CD14-positive monocyte (primary cell): Measurements from ENCODE around the gene FAM168A. TPM values are rescaled to one million over a fixed set of nuclear protein-coding genes. Genes with fewer than 3 reads are reported as not detected.

Experiments
- DNase-seq, 3 donors: peaks; one replicate each; pipeline ENCODE4 v3.0.0-alpha.2; 2011 to 2022
- H2AFZ ChIP-seq: 2 replicates; pipeline ENCODE4 v1.6.0; 2012; ENCODE audit warnings: mild to moderate bottlenecking, low read depth, low read length, inconsistent platforms; ENCODE audit not compliant: insufficient read depth, poor library complexity, severe bottlenecking
- H3K27ac ChIP-seq, 2 donors: 1 replicate in 1 of 2; 2 replicates in 1 of 2; pipeline ENCODE4 v1.5.1; 2012 to 2013; ENCODE audit warnings: low read length in 2 of 2, control low read depth in 1 of 2, inconsistent platforms in 1 of 2, low read depth in 1 of 2, mild to moderate bottlenecking in 1 of 2
- H3K27me3 ChIP-seq, 2 donors: one replicate each; pipeline versions ENCODE4 v1.6.0 to v1.6.1; 2011 to 2013; ENCODE audit warnings: low read length in 2 of 2; ENCODE audit not compliant: control insufficient read depth in 2 of 2, insufficient read depth in 2 of 2
- H3K36me3 ChIP-seq, 2 donors: replicated peaks in 1 of 2; 1 replicate in 1 of 2; 2 replicates in 1 of 2; pipeline versions ENCODE4 v1.5.1 to v1.6.1; 2012 to 2013; ENCODE audit warnings: low read length in 2 of 2, control low read depth in 1 of 2, inconsistent platforms in 1 of 2, mild to moderate bottlenecking in 1 of 2; ENCODE audit not compliant: insufficient read depth in 2 of 2, control insufficient read depth in 1 of 2
- H3K4me1 ChIP-seq, 2 donors: 1 replicate in 1 of 2; 2 replicates in 1 of 2; pipeline versions ENCODE4 v1.5.1 to v1.6.1; 2012 to 2013; ENCODE audit warnings: low read length in 2 of 2, control low read depth in 1 of 2, inconsistent platforms in 1 of 2, mild to moderate bottlenecking in 1 of 2, moderate library complexity in 1 of 2; ENCODE audit not compliant: insufficient read depth in 2 of 2, control insufficient read depth in 1 of 2
- H3K4me2 ChIP-seq: replicated peaks from 2 replicates; pipeline ENCODE3; 2012; ENCODE audit warnings: low read length, moderate library complexity, mild to moderate bottlenecking; ENCODE audit not compliant: poor library complexity, severe bottlenecking; ENCODE audit errors: extremely low read depth
- H3K4me3 ChIP-seq, 3 experiments: fragments of 200-600 bp in 1 of 3; sonication (generic) in 1 of 3; replicated peaks in 1 of 3; 1 replicate in 2 of 3; 2 replicates in 1 of 3; pipeline ENCODE4 v1.5.1; 2011 to 2013; ENCODE audit warnings: low read length in 3 of 3, mild to moderate bottlenecking in 3 of 3, control low read depth in 2 of 3, low read depth in 2 of 3, inconsistent platforms in 1 of 3, moderate library complexity in 1 of 3
- H3K79me2 ChIP-seq: 2 replicates; pipeline ENCODE4 v1.6.0; 2012; ENCODE audit warnings: mild to moderate bottlenecking, control low read depth, inconsistent platforms, low read length, moderate library complexity; ENCODE audit not compliant: insufficient read depth
- H3K9ac ChIP-seq: 2 replicates; pipeline ENCODE4 v1.6.0; 2017; ENCODE audit warnings: low read length, mild to moderate bottlenecking; ENCODE audit not compliant: insufficient read depth, poor library complexity, severe bottlenecking
- H3K9me3 ChIP-seq, 2 donors: replicated peaks in 1 of 2; 1 replicate in 1 of 2; 2 replicates in 1 of 2; pipeline versions ENCODE4 v1.5.1 to v1.6.1; 2012 to 2013; ENCODE audit warnings: low read length in 2 of 2, control low read depth in 1 of 2; ENCODE audit not compliant: control insufficient read depth in 1 of 2, insufficient read depth in 1 of 2
- H4K20me1 ChIP-seq: 2 replicates; pipeline ENCODE4 v1.6.0; 2012; ENCODE audit warnings: mild to moderate bottlenecking, low read length, control low read depth, moderate library complexity; ENCODE audit not compliant: insufficient read depth
- H3K27ac Mint-ChIP-seq, 7 donors: one replicate each; pipeline ENCODE4 v1.8.0; 2020; ENCODE audit warnings: mild to moderate bottlenecking in 7 of 7, mixed read lengths in 7 of 7, moderate library complexity in 6 of 7, inconsistent platforms in 2 of 7
- H3K27me3 Mint-ChIP-seq, 3 donors: one replicate each; pipeline ENCODE4 v1.8.0; 2021 to 2022; ENCODE audit warnings: low read depth in 3 of 3, mild to moderate bottlenecking in 3 of 3, mixed read lengths in 3 of 3, moderate library complexity in 3 of 3, inconsistent platforms in 1 of 3
- H3K36me3 Mint-ChIP-seq, 2 donors: one replicate each; pipeline ENCODE4 v1.8.0; 2020; ENCODE audit warnings: mixed read lengths in 2 of 2, inconsistent platforms in 1 of 2, mild to moderate bottlenecking in 1 of 2
- H3K4me1 Mint-ChIP-seq: one replicate; pipeline ENCODE4 v1.8.0; 2020; ENCODE audit warnings: mild to moderate bottlenecking, mixed read lengths
- H3K4me3 Mint-ChIP-seq, 2 donors: one replicate each; pipeline ENCODE4 v1.8.0; 2020; ENCODE audit warnings: mild to moderate bottlenecking in 2 of 2, mixed read lengths in 2 of 2, moderate library complexity in 1 of 2
- H3K9me3 Mint-ChIP-seq, 7 donors: one replicate each; pipeline ENCODE4 v1.8.0; 2020 to 2022; ENCODE audit warnings: mixed read lengths in 7 of 7, mild to moderate bottlenecking in 6 of 7, moderate library complexity in 6 of 7, inconsistent platforms in 2 of 7
- WGBS: methylation state at CpG from one replicate; pipeline ENCODE4 v1.1.5; 2013; ENCODE audit warnings: missing lambda C conversion rate; ENCODE audit not compliant: insufficient coverage; 5-methylcytosine and 5-hydroxymethylcytosine counted together
- intact Hi-C, 2 donors: fragments of 100-400 bp; cut with micrococcal nuclease; formaldehyde crosslinking; loops; one replicate each; pipeline versions ENCODE4 v1.15.0 to v1.15.1; 2023
- polyA plus RNA-seq, 3 donors: library from polyadenylated mRNA; depleted of rRNA in 1 of 3; unstranded in 2 of 3; stranded (reverse) in 1 of 3; fragments of 300-500 nt in 2 of 3; fragments of >200 nt in 1 of 3; fragmentation: Illumina TruSeq in 2 of 3; gene quantifications; 1 replicate in 2 of 3; 2 replicates in 1 of 3; pipeline ENCODE4 v1.2.3, GENCODE V29; 2012 to 2021
- TF ChIP-seq, protein P1 (sequence below): fragments of 200-600 bp; IDR thresholded peaks from one replicate; pipeline ENCODE4 v1.8.0; 2022; ENCODE audit warnings: antibody characterized with exemption, mild to moderate bottlenecking

Gene FAM168A
- polyA plus RNA-seq, 3 donors, result 1.4 to 13.3 (median 2.1) TPM

GRCh38 chr11:73513707-73514106 is 84.2 kb downstream of the FAM168A start:
- no peaks in the 10 kb centered on the region for H3K27me3 Mint-ChIP-seq
- WGBS, result 100% methylated on average over 2 of the region's 2 CpGs
- DNase-seq, result no peak
- H3K4me1 Mint-ChIP-seq, result peaks cover 11% of the 10 kb centered on the region
- H3K27me3 ChIP-seq, result no peaks in the 10 kb centered on the region
- peaks cover 0 to 10% (median 3%) of the 10 kb centered on the region in 7 donors for H3K9me3 Mint-ChIP-seq
- no peaks in the 10 kb centered on the region for H3K79me2 ChIP-seq
- TF ChIP-seq, protein P1, sequence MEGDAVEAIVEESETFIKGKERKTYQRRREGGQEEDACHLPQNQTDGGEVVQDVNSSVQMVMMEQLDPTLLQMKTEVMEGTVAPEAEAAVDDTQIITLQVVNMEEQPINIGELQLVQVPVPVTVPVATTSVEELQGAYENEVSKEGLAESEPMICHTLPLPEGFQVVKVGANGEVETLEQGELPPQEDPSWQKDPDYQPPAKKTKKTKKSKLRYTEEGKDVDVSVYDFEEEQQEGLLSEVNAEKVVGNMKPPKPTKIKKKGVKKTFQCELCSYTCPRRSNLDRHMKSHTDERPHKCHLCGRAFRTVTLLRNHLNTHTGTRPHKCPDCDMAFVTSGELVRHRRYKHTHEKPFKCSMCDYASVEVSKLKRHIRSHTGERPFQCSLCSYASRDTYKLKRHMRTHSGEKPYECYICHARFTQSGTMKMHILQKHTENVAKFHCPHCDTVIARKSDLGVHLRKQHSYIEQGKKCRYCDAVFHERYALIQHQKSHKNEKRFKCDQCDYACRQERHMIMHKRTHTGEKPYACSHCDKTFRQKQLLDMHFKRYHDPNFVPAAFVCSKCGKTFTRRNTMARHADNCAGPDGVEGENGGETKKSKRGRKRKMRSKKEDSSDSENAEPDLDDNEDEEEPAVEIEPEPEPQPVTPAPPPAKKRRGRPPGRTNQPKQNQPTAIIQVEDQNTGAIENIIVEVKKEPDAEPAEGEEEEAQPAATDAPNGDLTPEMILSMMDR, result no peak
- no peak overlapping the region for H2AFZ ChIP-seq
- intact Hi-C loops, result no loop called here
- H3K4me3 ChIP-seq, result no peak overlapping the region
- H4K20me1 ChIP-seq, result peaks cover 7% of the 10 kb centered on the region
- H3K4me3 Mint-ChIP-seq, result no peak overlapping the region
- no peak overlapping the region for H3K9ac ChIP-seq
- H3K27ac Mint-ChIP-seq, result no peak overlapping the region
- H3K4me1 ChIP-seq, result no peaks in the 10 kb centered on the region
- no peak overlapping the region for H3K4me2 ChIP-seq
- H3K36me3 ChIP-seq, result peaks cover 0 to 10% of the 10 kb centered on the region in 2 donors
- H3K9me3 ChIP-seq, result peaks cover 0 to under 1% of the 10 kb centered on the region in 2 donors
- no peak overlapping the region for H3K27ac ChIP-seq
- peaks cover 3 to 9% of the 10 kb centered on the region in 2 donors for H3K36me3 Mint-ChIP-seq

DNA sequence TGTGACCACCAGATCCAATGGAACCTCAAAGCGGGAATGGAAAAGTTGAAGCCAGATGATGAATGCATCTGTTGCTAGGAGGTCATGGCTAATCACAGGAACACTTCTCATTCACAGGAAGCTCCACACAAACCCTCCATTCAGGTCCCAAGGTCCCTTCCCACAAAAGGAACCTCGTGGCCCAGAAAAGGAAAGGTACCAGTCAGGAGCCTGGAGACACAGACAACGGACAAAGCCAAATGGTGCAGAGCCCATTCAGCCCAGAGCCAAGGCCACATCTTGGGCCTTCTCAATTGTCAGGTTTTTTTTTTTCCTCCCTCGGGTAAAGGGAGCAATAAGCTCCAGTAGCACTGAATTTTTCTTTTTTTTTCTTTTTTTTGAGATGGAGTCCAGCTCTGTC is 87.0 kb downstream of the FAM168A start:
- H3K4me3 ChIP-seq, result no peak overlapping the region
- peaks cover 8 to 9% of the 10 kb centered on the region in 2 donors for H3K36me3 Mint-ChIP-seq
- H3K79me2 ChIP-seq, result no peaks in the 10 kb centered on the region
- H3K9me3 ChIP-seq, result no peaks in the 10 kb centered on the region
- H3K27me3 ChIP-seq, result no peaks in the 10 kb centered on the region
- no peak overlapping the region for H3K9ac ChIP-seq
- H3K27ac ChIP-seq, result no peak overlapping the region
- peaks cover 12% of the 10 kb centered on the region for H4K20me1 ChIP-seq
- no peak overlapping the region for H3K27ac Mint-ChIP-seq
- H3K4me1 ChIP-seq, result no peaks in the 10 kb centered on the region
- intact Hi-C loops, result no loop called here
- peaks cover 0 to 10% of the 10 kb centered on the region in 2 donors for H3K36me3 ChIP-seq
- no peak overlapping the region for H3K4me2 ChIP-seq
- DNase-seq, result no peak
- peaks cover 10% of the 10 kb centered on the region for H3K4me1 Mint-ChIP-seq
- H3K9me3 Mint-ChIP-seq, result peaks cover 0 to 4% (median 0%) of the 10 kb centered on the region in 7 donors
- H3K27me3 Mint-ChIP-seq, result peaks cover 0 to under 1% (median 0%) of the 10 kb centered on the region in 3 donors
- no peak overlapping the region for H2AFZ ChIP-seq
- no peak overlapping the region for H3K4me3 Mint-ChIP-seq
- WGBS, result 98% methylated on average over 3 of the region's 4 CpGs
- TF ChIP-seq, protein P1, result no peak
